ENCODE results near the gene METRNL. TPM values are rescaled to one million over a fixed set of nuclear protein-coding genes. Genes with fewer than 3 reads are reported as not detected.

METRNL gene
- total RNA-seq, 1 experiment from 2014 or later: 58.7 TPM

- H3K9me3 ChIP-seq (ENCODE audit: control insufficient read depth in 1 of 2, insufficient read depth in 1 of 2, low read depth in 1 of 2, low read length in 2 of 2): no peaks in the 10 kb centered on the region
- POLR2A ChIA-PET: no interaction called here
- DNase-seq (ENCODE audit: low read depth, low spot score) (no peak), ATAC-seq (no peak)
- no peaks in the 10 kb centered on the region for H3K79me2 ChIP-seq (ENCODE audit: insufficient read depth, low read length)
- RAD21 ChIA-PET (ENCODE audit: low non-redundant PET in 1 of 2, low total read pairs in 2 of 2, uncharacterized antibody in 2 of 2, unreplicated experiment in 2 of 2): no interaction called here
- intact Hi-C loops (cut with micrococcal nuclease): no loop called here
- BruUV-seq (replicated peaks): no TSS peak
- no peak overlapping the region for H2AFZ ChIP-seq (ENCODE audit: low read depth, low read length, poor library complexity, severe bottlenecking)
- H3K27me3 ChIP-seq (ENCODE audit: insufficient read depth, low read length): no peaks in the 10 kb centered on the region
- no peak overlapping the region for H3K4me3 ChIP-seq (replicated peaks in 1 of 2; ENCODE audit: low read depth in 1 of 2, low read length in 2 of 2)
- CTCF ChIA-PET: no interaction called here
- H3K9me2 ChIP-seq (ENCODE audit: insufficient read depth): no peaks in the 10 kb centered on the region
- no peaks in the 10 kb centered on the region for H4K20me1 ChIP-seq (ENCODE audit: insufficient read depth)
- no peak for TF ChIP-seq CBX3 (IDR thresholded peaks at IDR 0.05; ENCODE audit: low read depth)
- H3K9ac ChIP-seq (ENCODE audit: low read length): no peak overlapping the region
- peaks cover 16 to 19% of the 10 kb centered on the region in 2 experiments for H3K4me1 ChIP-seq (ENCODE audit: control insufficient read depth in 1 of 2, insufficient read depth in 2 of 2, low read length in 2 of 2)
- H3K27ac ChIP-seq (ENCODE audit: low read depth, low read length): no peak overlapping the region
- H3K4me2 ChIP-seq (ENCODE audit: low read length): no peak overlapping the region
- no peaks in the 10 kb centered on the region for H3K36me3 ChIP-seq (ENCODE audit: control insufficient read depth in 1 of 2, insufficient read depth in 2 of 2, low read length in 2 of 2)
Observed at GRCh38 chr17:83069931-83070742, 9.3 kb upstream of the METRNL start.

DNA sequence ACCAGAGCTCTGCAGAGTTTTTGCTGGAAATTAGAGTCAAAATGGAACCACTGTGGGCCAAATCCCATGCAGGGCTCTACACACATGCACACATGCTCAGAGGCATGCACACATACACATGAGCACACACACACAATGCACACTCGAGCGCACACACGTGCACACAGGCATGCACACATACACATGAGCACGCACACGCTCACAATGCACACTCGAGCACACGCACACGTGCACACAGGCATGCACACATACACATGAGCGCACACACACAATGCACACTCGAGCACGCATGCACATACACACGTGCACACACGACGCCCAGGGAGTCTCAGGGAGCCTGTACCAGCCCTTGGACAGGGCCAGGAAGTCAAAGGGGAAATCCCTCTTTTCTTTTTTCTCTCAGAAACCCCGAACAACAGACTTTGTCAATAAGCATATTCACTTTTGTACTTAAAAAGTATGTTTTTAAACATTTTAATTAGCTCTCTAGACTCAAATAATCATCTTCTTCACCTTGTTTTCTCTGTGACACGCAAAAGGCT lies 8.5 kb upstream of the METRNL start:
- ATAC-seq: no peak
- no peak overlapping the region for H3K27ac ChIP-seq (ENCODE audit: low read depth, low read length)
- no peaks in the 10 kb centered on the region for H3K9me3 ChIP-seq (ENCODE audit: control insufficient read depth in 1 of 2, insufficient read depth in 1 of 2, low read depth in 1 of 2, low read length in 2 of 2)
- no peaks in the 10 kb centered on the region for H4K20me1 ChIP-seq (ENCODE audit: insufficient read depth)
- TF ChIP-seq POLR2AphosphoS5 (IDR thresholded peaks at IDR 0.05; ENCODE audit: low read depth, low read length) (no peak), ZFX (IDR thresholded peaks at IDR 0.05) (no peak), SRF (IDR thresholded peaks at IDR 0.05; ENCODE audit: low read depth) (no peak), EGR1 (IDR thresholded peaks at IDR 0.05; ENCODE audit: low read depth) (no peak), POLR2A (IDR thresholded peaks at IDR 0.05; ENCODE audit: borderline replicate concordance, extremely low read depth, insufficient read depth, insufficient read length) (no peak), CBX3 (IDR thresholded peaks at IDR 0.05; ENCODE audit: low read depth) (no peak), FOSL1 (IDR thresholded peaks at IDR 0.05; ENCODE audit: low read depth) (no peak), SIN3A (IDR thresholded peaks at IDR 0.05; ENCODE audit: low read depth) (no peak), SP1 (IDR thresholded peaks at IDR 0.05; ENCODE audit: low read depth) (no peak), ZNF274 (IDR thresholded peaks at IDR 0.05; ENCODE audit: low read depth, low read length) (no peak), RAD21 (IDR thresholded peaks at IDR 0.05; ENCODE audit: low read depth) (no peak)
- TF ChIP-seq, protein P1, sequence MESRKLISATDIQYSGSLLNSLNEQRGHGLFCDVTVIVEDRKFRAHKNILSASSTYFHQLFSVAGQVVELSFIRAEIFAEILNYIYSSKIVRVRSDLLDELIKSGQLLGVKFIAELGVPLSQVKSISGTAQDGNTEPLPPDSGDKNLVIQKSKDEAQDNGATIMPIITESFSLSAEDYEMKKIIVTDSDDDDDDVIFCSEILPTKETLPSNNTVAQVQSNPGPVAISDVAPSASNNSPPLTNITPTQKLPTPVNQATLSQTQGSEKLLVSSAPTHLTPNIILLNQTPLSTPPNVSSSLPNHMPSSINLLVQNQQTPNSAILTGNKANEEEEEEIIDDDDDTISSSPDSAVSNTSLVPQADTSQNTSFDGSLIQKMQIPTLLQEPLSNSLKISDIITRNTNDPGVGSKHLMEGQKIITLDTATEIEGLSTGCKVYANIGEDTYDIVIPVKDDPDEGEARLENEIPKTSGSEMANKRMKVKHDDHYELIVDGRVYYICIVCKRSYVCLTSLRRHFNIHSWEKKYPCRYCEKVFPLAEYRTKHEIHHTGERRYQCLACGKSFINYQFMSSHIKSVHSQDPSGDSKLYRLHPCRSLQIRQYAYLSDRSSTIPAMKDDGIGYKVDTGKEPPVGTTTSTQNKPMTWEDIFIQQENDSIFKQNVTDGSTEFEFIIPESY (IDR thresholded peaks at IDR 0.05; ENCODE audit: extremely low read depth, insufficient replicate concordance, low read length): no peak
- TF ChIP-seq, protein P2, sequence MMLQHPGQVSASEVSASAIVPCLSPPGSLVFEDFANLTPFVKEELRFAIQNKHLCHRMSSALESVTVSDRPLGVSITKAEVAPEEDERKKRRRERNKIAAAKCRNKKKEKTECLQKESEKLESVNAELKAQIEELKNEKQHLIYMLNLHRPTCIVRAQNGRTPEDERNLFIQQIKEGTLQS (IDR thresholded peaks at IDR 0.05): no peak
- TF ChIP-seq, protein P3, sequence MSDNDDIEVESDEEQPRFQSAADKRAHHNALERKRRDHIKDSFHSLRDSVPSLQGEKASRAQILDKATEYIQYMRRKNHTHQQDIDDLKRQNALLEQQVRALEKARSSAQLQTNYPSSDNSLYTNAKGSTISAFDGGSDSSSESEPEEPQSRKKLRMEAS (IDR thresholded peaks at IDR 0.05): no peak
- TF ChIP-seq, protein P4, sequence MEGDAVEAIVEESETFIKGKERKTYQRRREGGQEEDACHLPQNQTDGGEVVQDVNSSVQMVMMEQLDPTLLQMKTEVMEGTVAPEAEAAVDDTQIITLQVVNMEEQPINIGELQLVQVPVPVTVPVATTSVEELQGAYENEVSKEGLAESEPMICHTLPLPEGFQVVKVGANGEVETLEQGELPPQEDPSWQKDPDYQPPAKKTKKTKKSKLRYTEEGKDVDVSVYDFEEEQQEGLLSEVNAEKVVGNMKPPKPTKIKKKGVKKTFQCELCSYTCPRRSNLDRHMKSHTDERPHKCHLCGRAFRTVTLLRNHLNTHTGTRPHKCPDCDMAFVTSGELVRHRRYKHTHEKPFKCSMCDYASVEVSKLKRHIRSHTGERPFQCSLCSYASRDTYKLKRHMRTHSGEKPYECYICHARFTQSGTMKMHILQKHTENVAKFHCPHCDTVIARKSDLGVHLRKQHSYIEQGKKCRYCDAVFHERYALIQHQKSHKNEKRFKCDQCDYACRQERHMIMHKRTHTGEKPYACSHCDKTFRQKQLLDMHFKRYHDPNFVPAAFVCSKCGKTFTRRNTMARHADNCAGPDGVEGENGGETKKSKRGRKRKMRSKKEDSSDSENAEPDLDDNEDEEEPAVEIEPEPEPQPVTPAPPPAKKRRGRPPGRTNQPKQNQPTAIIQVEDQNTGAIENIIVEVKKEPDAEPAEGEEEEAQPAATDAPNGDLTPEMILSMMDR (IDR thresholded peaks at IDR 0.05 in 2 of 3, conservative IDR thresholded peaks at IDR 0.05 in 1 of 3; ENCODE audit: borderline replicate concordance in 1 of 3, insufficient read depth in 1 of 3, low read depth in 2 of 3, low read length in 2 of 3): no peak
- H3K4me1 ChIP-seq (ENCODE audit: control insufficient read depth in 1 of 2, insufficient read depth in 2 of 2, low read length in 2 of 2): peaks cover 16 to 18% of the 10 kb centered on the region in 2 experiments
- no peaks in the 10 kb centered on the region for H3K27me3 ChIP-seq (ENCODE audit: insufficient read depth, low read length)
- no peaks in the 10 kb centered on the region for H3K9me2 ChIP-seq (ENCODE audit: insufficient read depth)
- no peaks in the 10 kb centered on the region for H3K36me3 ChIP-seq (ENCODE audit: control insufficient read depth in 1 of 2, insufficient read depth in 2 of 2, low read length in 2 of 2)
- no peak overlapping the region for H3K4me3 ChIP-seq (replicated peaks in 1 of 2; ENCODE audit: low read depth in 1 of 2, low read length in 2 of 2)
- ChIA-PET RAD21 (ENCODE audit: low non-redundant PET in 1 of 2, low total read pairs in 2 of 2, uncharacterized antibody in 2 of 2, unreplicated experiment in 2 of 2) (no interaction called here), POLR2A (no interaction called here), CTCF (no interaction called here)
- H3K79me2 ChIP-seq (ENCODE audit: insufficient read depth, low read length): no peaks in the 10 kb centered on the region
- intact Hi-C loops (cut with micrococcal nuclease): no loop called here
- no peak overlapping the region for H2AFZ ChIP-seq (ENCODE audit: low read depth, low read length, poor library complexity, severe bottlenecking)
- no peak for DNase-seq (ENCODE audit: low read depth, low spot score)
- BruUV-seq (replicated peaks): no TSS peak
- no peak overlapping the region for H3K4me2 ChIP-seq (ENCODE audit: low read length)
- H3K9ac ChIP-seq (ENCODE audit: low read length): no peak overlapping the region
